ENCODE data around the gene SLC8A1. TPM values are rescaled to one million over a fixed set of nuclear protein-coding genes. Genes with fewer than 3 reads are reported as not detected.

SLC8A1 gene
- total RNA-seq, 2 experiments from 2014 or later: 0.47 to 0.59 TPM

DNA sequence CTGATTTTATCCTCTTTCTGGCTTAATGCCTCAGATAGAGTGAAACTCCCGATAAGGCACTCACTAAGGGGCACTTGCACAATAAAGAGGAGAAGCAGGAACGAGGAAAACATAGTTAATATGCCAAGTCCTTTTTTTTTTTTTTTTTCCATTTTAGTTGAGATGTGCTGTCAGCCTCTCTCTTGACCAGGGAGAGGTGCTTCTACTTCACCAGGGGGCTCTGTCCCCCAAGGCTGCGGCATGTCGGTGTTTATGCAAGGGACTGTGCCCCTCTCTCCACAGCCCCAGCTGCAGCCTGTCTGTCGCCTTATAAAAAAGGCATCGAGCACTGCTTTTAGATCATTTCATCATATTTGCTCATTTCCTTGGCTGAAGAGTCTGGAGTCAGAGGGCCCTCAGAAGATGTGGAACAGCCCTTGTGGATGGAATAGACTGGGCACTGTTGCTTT is 178.1 kb downstream of the SLC8A1 start:
- Mint-ChIP-seq H3K36me3 (ENCODE audit: low read depth) (no peaks in the 10 kb centered on the region), H3K4me1 (ENCODE audit: low read depth) (no peaks in the 10 kb centered on the region), H3K27me3 (no peaks in the 10 kb centered on the region), H3K27ac (no peak overlapping the region), H3K4me3 (no peak overlapping the region), H3K9me3 (no peaks in the 10 kb centered on the region)
- no peaks in the 10 kb centered on the region for H3K36me3 ChIP-seq (ENCODE audit: insufficient read depth, low read length)
- no peak overlapping the region for H3K27ac ChIP-seq (ENCODE audit: low read depth in 1 of 2, low read length in 2 of 2)
- no peak overlapping the region for H3K4me3 ChIP-seq (ENCODE audit: low read length)
- TF ChIP-seq, protein P1, sequence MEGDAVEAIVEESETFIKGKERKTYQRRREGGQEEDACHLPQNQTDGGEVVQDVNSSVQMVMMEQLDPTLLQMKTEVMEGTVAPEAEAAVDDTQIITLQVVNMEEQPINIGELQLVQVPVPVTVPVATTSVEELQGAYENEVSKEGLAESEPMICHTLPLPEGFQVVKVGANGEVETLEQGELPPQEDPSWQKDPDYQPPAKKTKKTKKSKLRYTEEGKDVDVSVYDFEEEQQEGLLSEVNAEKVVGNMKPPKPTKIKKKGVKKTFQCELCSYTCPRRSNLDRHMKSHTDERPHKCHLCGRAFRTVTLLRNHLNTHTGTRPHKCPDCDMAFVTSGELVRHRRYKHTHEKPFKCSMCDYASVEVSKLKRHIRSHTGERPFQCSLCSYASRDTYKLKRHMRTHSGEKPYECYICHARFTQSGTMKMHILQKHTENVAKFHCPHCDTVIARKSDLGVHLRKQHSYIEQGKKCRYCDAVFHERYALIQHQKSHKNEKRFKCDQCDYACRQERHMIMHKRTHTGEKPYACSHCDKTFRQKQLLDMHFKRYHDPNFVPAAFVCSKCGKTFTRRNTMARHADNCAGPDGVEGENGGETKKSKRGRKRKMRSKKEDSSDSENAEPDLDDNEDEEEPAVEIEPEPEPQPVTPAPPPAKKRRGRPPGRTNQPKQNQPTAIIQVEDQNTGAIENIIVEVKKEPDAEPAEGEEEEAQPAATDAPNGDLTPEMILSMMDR (IDR thresholded peaks at IDR 0.05): no peak
- no peaks in the 10 kb centered on the region for H3K27me3 ChIP-seq (ENCODE audit: control insufficient read depth in 1 of 2, insufficient read depth in 2 of 2, low read length in 2 of 2)
- DNase-seq (no peak), ATAC-seq (ENCODE audit: poor library complexity) (no peak)
- H3K4me1 ChIP-seq (ENCODE audit: insufficient read depth, low read length): no peaks in the 10 kb centered on the region
- ChIA-PET CTCF (no interaction called here), POLR2A (no interaction called here)
- intact Hi-C loops (cut with DNase I, micrococcal nuclease): no loop called here
- no peaks in the 10 kb centered on the region for H3K9me3 ChIP-seq (ENCODE audit: control insufficient read depth in 1 of 2, insufficient read depth in 1 of 2, low read length in 2 of 2)

DNA sequence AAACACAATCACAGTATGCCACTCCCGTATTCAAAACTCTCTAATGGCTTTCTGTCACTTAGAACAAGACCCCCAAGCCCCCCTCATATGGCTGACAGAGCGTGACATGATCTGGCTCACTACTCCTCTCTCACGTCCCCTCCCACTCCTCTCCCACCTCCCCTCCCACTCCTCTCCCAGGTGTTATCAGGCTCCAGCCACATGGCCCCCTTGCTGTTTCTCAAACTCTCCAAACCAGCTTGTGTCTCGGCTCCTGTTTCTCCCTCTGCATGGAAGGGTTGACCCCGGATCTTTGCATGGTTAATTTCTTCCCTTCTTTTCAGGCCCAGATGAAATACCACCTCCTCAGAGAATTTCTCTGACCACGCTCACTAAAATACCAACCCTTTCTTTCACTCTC is 180.8 kb downstream of the SLC8A1 start:
- H3K4me1 ChIP-seq (ENCODE audit: insufficient read depth, low read length): no peaks in the 10 kb centered on the region
- TF ChIP-seq, protein P1 (IDR thresholded peaks at IDR 0.05): no peak
- H3K27ac ChIP-seq (ENCODE audit: low read depth in 1 of 2, low read length in 2 of 2): no peak overlapping the region
- POLR2A ChIA-PET: no interaction called here
- Mint-ChIP-seq H3K4me3 (no peak overlapping the region), H3K27ac (no peak overlapping the region), H3K4me1 (ENCODE audit: low read depth) (no peaks in the 10 kb centered on the region), H3K36me3 (ENCODE audit: low read depth) (no peaks in the 10 kb centered on the region), H3K9me3 (no peaks in the 10 kb centered on the region), H3K27me3 (no peaks in the 10 kb centered on the region)
- ATAC-seq (ENCODE audit: poor library complexity) (no peak), DNase-seq (no peak)
- H3K9me3 ChIP-seq (ENCODE audit: control insufficient read depth in 1 of 2, insufficient read depth in 1 of 2, low read length in 2 of 2): no peaks in the 10 kb centered on the region
- no peak overlapping the region for H3K4me3 ChIP-seq (ENCODE audit: low read length)
- CTCF ChIA-PET: no interaction called here
- no peaks in the 10 kb centered on the region for H3K27me3 ChIP-seq (ENCODE audit: control insufficient read depth in 1 of 2, insufficient read depth in 2 of 2, low read length in 2 of 2)
- intact Hi-C loops (cut with DNase I, micrococcal nuclease): no loop called here
- H3K36me3 ChIP-seq (ENCODE audit: insufficient read depth, low read length): no peaks in the 10 kb centered on the region

DNA sequence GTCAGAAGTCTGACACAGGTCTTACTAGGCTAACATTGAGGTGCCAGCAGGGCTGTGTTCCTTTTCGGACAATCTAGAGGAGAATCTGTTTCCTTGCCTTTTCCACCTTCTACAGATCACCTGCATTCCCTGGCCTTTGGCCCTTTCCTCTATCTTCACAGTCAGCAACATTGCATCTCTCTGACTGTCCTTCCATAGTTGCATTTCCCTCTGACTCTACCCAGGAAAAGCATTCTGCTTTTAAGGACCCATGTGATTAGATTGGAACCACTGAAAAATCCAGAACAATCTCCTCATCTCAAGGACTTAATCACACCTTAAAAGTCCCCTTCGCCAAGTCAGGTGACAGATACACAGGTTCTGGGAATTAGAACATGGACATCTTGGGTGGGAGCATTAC is 181.5 kb downstream of the SLC8A1 start:
- H3K27me3 Mint-ChIP-seq: no peaks in the 10 kb centered on the region
- H3K27ac Mint-ChIP-seq: no peak overlapping the region
- Histone ChIP-seq H3K4me3 (ENCODE audit: low read length) (no peak overlapping the region), H3K4me1 (ENCODE audit: insufficient read depth, low read length) (no peaks in the 10 kb centered on the region), H3K27ac (ENCODE audit: low read depth in 1 of 2, low read length in 2 of 2) (no peak overlapping the region), H3K27me3 (ENCODE audit: control insufficient read depth in 1 of 2, insufficient read depth in 2 of 2, low read length in 2 of 2) (no peaks in the 10 kb centered on the region), H3K9me3 (ENCODE audit: control insufficient read depth in 1 of 2, insufficient read depth in 1 of 2, low read length in 2 of 2) (no peaks in the 10 kb centered on the region), H3K36me3 (ENCODE audit: insufficient read depth, low read length) (no peaks in the 10 kb centered on the region)
- H3K4me1 Mint-ChIP-seq (ENCODE audit: low read depth): no peaks in the 10 kb centered on the region
- DNase-seq (no peak), ATAC-seq (ENCODE audit: poor library complexity) (no peak)
- TF ChIP-seq, protein P1 (IDR thresholded peaks at IDR 0.05): no peak
- POLR2A ChIA-PET: no interaction called here
- no peaks in the 10 kb centered on the region for H3K9me3 Mint-ChIP-seq
- CTCF ChIA-PET: no interaction called here
- no peak overlapping the region for H3K4me3 Mint-ChIP-seq
- intact Hi-C loops (cut with DNase I, micrococcal nuclease): no loop called here
- H3K36me3 Mint-ChIP-seq (ENCODE audit: low read depth): no peaks in the 10 kb centered on the region
